Activated T-helper 2 cell treated with anti-CD3 and anti-CD28 coated beads, Interferon-gamma antibody, Interleukin-2, Interleukin-4, amounts not matched to agents 10 μg/mL and 5 μg/mL and 100 μg/mL, durations not matched to agents 14 hours and 24 hours and 36 hours (primary cell): Measurements from ENCODE around the gene RAB44. TPM values are rescaled to one million over a fixed set of nuclear protein-coding genes. Genes with fewer than 3 reads are reported as not detected.

Source experiments
- DNase-seq: peaks from one replicate; pipeline ENCODE4 v3.0.0; 2021; ENCODE audit warnings: low spot score
- H3K27ac Mint-ChIP-seq: one replicate; pipeline ENCODE4 v1.8.0; 2021; ENCODE audit warnings: mixed read lengths
- H3K27me3 Mint-ChIP-seq: one replicate; pipeline ENCODE4 v1.8.0; 2021; ENCODE audit warnings: low read depth, mixed read lengths
- H3K36me3 Mint-ChIP-seq: one replicate; pipeline ENCODE4 v1.8.0; 2021; ENCODE audit warnings: low read depth, mixed read lengths
- H3K4me1 Mint-ChIP-seq: one replicate; pipeline ENCODE4 v1.8.0; 2021; ENCODE audit warnings: low read depth, mixed read lengths
- H3K4me3 Mint-ChIP-seq: one replicate; pipeline ENCODE4 v1.8.0; 2021; ENCODE audit warnings: low read depth, mild to moderate bottlenecking, moderate library complexity, mixed read lengths
- H3K9me3 Mint-ChIP-seq: one replicate; pipeline ENCODE4 v1.8.0; 2021; ENCODE audit warnings: mixed read lengths
- intact Hi-C: fragments of 100-400 bp; cut with micrococcal nuclease; formaldehyde crosslinking; loops from one replicate; pipeline ENCODE4 v1.15.1; 2023
- total RNA-seq: library from RNA; stranded (reverse); gene quantifications from 2 replicates; pipeline ENCODE4 v1.2.3, GENCODE V29; 2022

Gene RAB44
- total RNA-seq, 1 donor from 2014 or later, result not detected

DNA sequence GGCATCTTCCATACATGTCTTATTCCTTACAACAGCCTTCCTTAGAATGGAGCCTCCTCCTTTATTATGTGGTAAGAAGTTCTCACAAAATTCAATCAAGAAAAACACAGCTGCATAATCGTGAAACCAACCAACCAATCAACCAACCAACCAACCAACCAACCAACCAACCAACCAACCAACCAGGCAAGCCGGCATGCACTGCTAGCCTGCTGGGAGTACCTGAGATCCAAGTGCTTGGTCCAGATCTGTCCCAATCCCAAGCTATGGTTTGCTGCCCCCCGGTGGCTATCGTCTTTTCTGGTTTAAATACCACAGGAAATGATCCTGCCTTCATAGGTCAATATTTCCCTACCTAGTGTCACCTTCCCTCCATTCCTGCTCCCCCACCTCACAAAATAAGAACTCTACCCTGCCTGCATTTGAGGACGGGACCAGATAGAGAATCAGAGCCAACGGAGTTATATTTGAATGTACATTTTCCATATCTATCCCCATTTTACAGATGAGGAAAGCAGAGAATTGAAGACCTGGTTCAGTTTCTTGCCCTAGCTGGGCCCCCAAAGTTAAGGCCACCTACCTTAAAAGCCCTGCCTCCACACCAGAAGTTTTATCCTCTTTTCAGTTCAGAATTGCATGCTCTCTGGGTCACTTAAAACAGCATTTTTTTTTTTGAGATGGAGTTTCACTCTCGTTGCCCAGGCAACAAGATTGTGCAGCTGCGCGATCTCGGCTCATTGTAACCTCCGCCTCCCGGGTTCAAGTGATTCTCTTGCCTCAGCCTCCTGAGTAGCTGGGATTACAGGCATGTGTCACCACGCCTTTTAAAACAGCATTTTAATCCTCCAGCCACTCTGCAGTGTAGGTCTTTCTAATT, 27.1 kb downstream of the RAB44 start:
- Mint-ChIP-seq H3K27ac (no peak overlapping the region), H3K27me3 (peaks cover 1% of the 10 kb centered on the region), H3K4me3 (no peak overlapping the region)

GRCh38 chr6:36725581-36725980, 28.0 kb downstream of the RAB44 start:
- DNase-seq, result no peak
- Mint-ChIP-seq H3K36me3 (no peaks in the 10 kb centered on the region), H3K27ac (no peak overlapping the region), H3K27me3 (peaks cover 1% of the 10 kb centered on the region), H3K4me1 (peaks cover 24% of the 10 kb centered on the region), H3K4me3 (no peak overlapping the region), H3K9me3 (no peaks in the 10 kb centered on the region)
- intact Hi-C loops, result no loop called here

More for the DNA sequence above, 27.1 kb downstream of the RAB44 start:
- Mint-ChIP-seq H3K36me3 (no peaks in the 10 kb centered on the region), H3K9me3 (no peaks in the 10 kb centered on the region), H3K4me1 (peaks cover 24% of the 10 kb centered on the region)
- intact Hi-C loops, result no loop called here
- DNase-seq, result peak; percentile 22

- Mint-ChIP-seq H3K4me1 (peaks cover 25% of the 10 kb centered on the region), H3K27me3 (peaks cover 1% of the 10 kb centered on the region), H3K36me3 (no peaks in the 10 kb centered on the region), H3K27ac (no peak overlapping the region), H3K9me3 (no peaks in the 10 kb centered on the region), H3K4me3 (no peak overlapping the region)
- intact Hi-C loops, result loop anchor here (2.0 kb wide), 1 partner anchor 27 kb away; no protein-coding TSS in a partner anchor
- no peak for DNase-seq
These were observed 29.9 kb downstream of the RAB44 start for GRCh38 chr6:36727505-36728021.

- H3K27me3 Mint-ChIP-seq, result peaks cover 1% of the 10 kb centered on the region
These were observed 30.9 kb downstream of the RAB44 start for GRCh38 chr6:36728289-36729160.

DNA sequence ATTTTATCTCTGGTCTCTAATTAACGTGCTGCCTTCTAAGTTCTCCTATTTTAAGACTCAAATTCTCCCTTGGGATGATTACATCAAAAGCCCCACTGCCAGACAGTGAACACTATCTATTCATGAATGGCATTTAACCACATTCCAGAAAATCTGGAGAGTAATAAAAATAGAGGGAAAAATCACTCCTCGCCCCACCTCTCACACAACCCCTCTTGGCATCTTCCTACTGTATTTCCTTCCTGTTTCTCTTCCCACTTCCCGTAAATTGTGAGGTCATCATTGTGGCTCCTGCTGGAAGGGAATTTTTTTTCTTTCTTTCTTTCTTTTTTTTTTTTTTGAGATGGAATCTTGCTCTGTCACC, 31.5 kb downstream of the RAB44 start:
- Mint-ChIP-seq H3K9me3 (no peaks in the 10 kb centered on the region), H3K27ac (no peak overlapping the region), H3K36me3 (no peaks in the 10 kb centered on the region), H3K4me1 (peaks cover 30% of the 10 kb centered on the region), H3K4me3 (no peak overlapping the region), H3K27me3 (peaks cover 1% of the 10 kb centered on the region)
- no peak for DNase-seq
- intact Hi-C loops, result no loop called here

More at GRCh38 chr6:36728289-36729160, 30.9 kb downstream of the RAB44 start:
- Mint-ChIP-seq H3K27ac (no peak overlapping the region), H3K4me1 (peaks cover 28% of the 10 kb centered on the region), H3K36me3 (no peaks in the 10 kb centered on the region), H3K4me3 (no peak overlapping the region), H3K9me3 (no peaks in the 10 kb centered on the region)
- no peak for DNase-seq
- intact Hi-C loops, result no loop called here

- no peak overlapping the region for H3K27ac Mint-ChIP-seq
- no peak overlapping the region for H3K4me3 Mint-ChIP-seq
- H3K36me3 Mint-ChIP-seq, result no peaks in the 10 kb centered on the region
- H3K4me1 Mint-ChIP-seq, result peaks cover 35% of the 10 kb centered on the region
- DNase-seq, result no peak
- no peaks in the 10 kb centered on the region for H3K9me3 Mint-ChIP-seq
- intact Hi-C loops, result no loop called here
- peaks cover 1% of the 10 kb centered on the region for H3K27me3 Mint-ChIP-seq
These were observed 33.1 kb downstream of the RAB44 start for GRCh38 chr6:36730424-36731380.

- no peak overlapping the region for H3K27ac Mint-ChIP-seq
- H3K4me3 Mint-ChIP-seq, result no peak overlapping the region
- no peak for DNase-seq
These were observed 34.1 kb downstream of the RAB44 start for GRCh38 chr6:36731622-36732310.

GRCh38 chr6:36733300-36733699, 35.7 kb downstream of the RAB44 start:
- Mint-ChIP-seq H3K27ac (no peak overlapping the region), H3K4me3 (no peak overlapping the region), H3K4me1 (peaks cover 19% of the 10 kb centered on the region), H3K27me3 (peaks cover under 1% of the 10 kb centered on the region), H3K9me3 (no peaks in the 10 kb centered on the region), H3K36me3 (no peaks in the 10 kb centered on the region)
- intact Hi-C loops, result no loop called here
- no peak for DNase-seq

More at GRCh38 chr6:36731622-36732310, 34.1 kb downstream of the RAB44 start:
- no peaks in the 10 kb centered on the region for H3K9me3 Mint-ChIP-seq
- H3K36me3 Mint-ChIP-seq, result no peaks in the 10 kb centered on the region
- peaks cover 1% of the 10 kb centered on the region for H3K27me3 Mint-ChIP-seq
- intact Hi-C loops, result no loop called here
- peaks cover 34% of the 10 kb centered on the region for H3K4me1 Mint-ChIP-seq

DNA sequence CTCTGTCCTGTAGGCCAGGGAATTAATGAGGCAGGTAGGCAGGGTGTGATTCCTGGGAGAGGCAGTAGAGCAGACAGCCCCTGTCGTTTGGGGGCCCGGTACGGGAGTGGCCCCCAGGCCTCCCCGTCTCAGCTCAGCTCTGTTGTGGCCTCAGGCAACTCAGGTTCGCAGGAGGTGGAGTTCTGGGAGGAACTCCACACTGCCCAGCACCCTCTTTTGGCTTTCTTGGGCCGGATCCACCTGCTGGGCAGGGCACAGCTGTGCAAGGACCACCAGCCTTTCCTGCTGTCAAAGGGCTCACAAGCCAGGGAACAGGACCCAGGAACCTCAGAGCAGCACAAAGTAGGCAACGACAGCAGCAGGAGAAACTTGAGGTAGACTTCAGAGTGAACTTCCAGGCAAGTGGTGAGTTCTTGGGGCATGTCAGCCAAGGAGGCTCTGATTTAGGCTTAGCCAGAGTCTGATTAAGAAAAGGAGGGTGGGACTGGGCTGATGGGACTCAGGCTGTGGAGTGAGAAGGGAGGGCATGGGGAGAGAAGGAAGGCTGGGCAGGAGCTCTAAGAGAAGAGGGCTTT, 36.9 kb downstream of the RAB44 start:
- intact Hi-C loops, result loop anchor here (2.0 kb wide), 1 partner anchor 20 kb away; no protein-coding TSS in a partner anchor
- peak overlapping the region; percentile 64 for H3K27ac Mint-ChIP-seq
- H3K4me1 Mint-ChIP-seq, result peaks cover 14% of the 10 kb centered on the region

GRCh38 chr6:36735110-36736071, 37.8 kb downstream of the RAB44 start:
- Mint-ChIP-seq H3K9me3 (no peaks in the 10 kb centered on the region), H3K27ac (peak overlapping the region; percentile 64), H3K36me3 (no peaks in the 10 kb centered on the region), H3K27me3 (no peaks in the 10 kb centered on the region), H3K4me1 (peaks cover 14% of the 10 kb centered on the region), H3K4me3 (no peak overlapping the region)
- DNase-seq, result no peak
- intact Hi-C loops, result loop anchor here (2.0 kb wide), 1 partner anchor 19 kb away; no protein-coding TSS in a partner anchor

More for the DNA sequence above, 36.9 kb downstream of the RAB44 start:
- H3K36me3 Mint-ChIP-seq, result no peaks in the 10 kb centered on the region
- no peak overlapping the region for H3K4me3 Mint-ChIP-seq
- H3K27me3 Mint-ChIP-seq, result no peaks in the 10 kb centered on the region
- no peaks in the 10 kb centered on the region for H3K9me3 Mint-ChIP-seq
- no peak for DNase-seq
